Nephron progenitor cell (in vitro differentiated cells): Measurements from ENCODE around the gene PPP1R1A.
A peak's percentile ranks its signal among the peaks of the same experiment; 100 is the strongest.

Experiments
- DNase-seq: peaks from one replicate; pipeline ENCODE4 v3.0.0; 2021
- H3K27ac Mint-ChIP-seq: 2 replicates; pipeline ENCODE4 v1.8.0; 2021; ENCODE audit warnings: mild to moderate bottlenecking, moderate library complexity, mixed read lengths
- H3K27me3 Mint-ChIP-seq: 2 replicates; pipeline ENCODE4 v1.8.0; 2021; ENCODE audit warnings: mild to moderate bottlenecking, low read depth, mixed read lengths; ENCODE audit not compliant: poor library complexity
- H3K36me3 Mint-ChIP-seq: 2 replicates; pipeline ENCODE4 v1.8.0; 2021; ENCODE audit warnings: low read depth, mixed read lengths
- H3K4me1 Mint-ChIP-seq: 2 replicates; pipeline ENCODE4 v1.8.0; 2021; ENCODE audit warnings: mixed read lengths
- H3K4me3 Mint-ChIP-seq: 2 replicates; pipeline ENCODE4 v1.8.0; 2021; ENCODE audit warnings: mild to moderate bottlenecking, moderate library complexity, mixed read lengths
- H3K9me3 Mint-ChIP-seq: 2 replicates; pipeline ENCODE4 v1.8.0; 2021; ENCODE audit warnings: mild to moderate bottlenecking, moderate library complexity, mixed read lengths
- CTCF ChIP-seq: fragments of 200-600 bp; sonication (generic); IDR thresholded peaks from 2 replicates; pipeline ENCODE4 v1.5.0; 2021; ENCODE audit warnings: antibody characterized with exemption

Gene PPP1R1A

GRCh38 chr12:54585243-54585642, 3.2 kb downstream of the PPP1R1A start:
- TF ChIP-seq CTCF = no peak
- peaks cover 56% of the 10 kb centered on the region for H3K27me3 Mint-ChIP-seq
- DNase-seq = no peak
- peaks cover 74% of the 10 kb centered on the region for H3K4me1 Mint-ChIP-seq
- no peak overlapping the region for H3K27ac Mint-ChIP-seq
- no peaks in the 10 kb centered on the region for H3K36me3 Mint-ChIP-seq
- H3K4me3 Mint-ChIP-seq = no peak overlapping the region
- no peaks in the 10 kb centered on the region for H3K9me3 Mint-ChIP-seq

GRCh38 chr12:54584128-54584527, 4.3 kb downstream of the PPP1R1A start:
- Mint-ChIP-seq H3K27me3 (peaks cover 49% of the 10 kb centered on the region), H3K9me3 (no peaks in the 10 kb centered on the region), H3K4me1 (peaks cover 69% of the 10 kb centered on the region), H3K27ac (no peak overlapping the region), H3K36me3 (no peaks in the 10 kb centered on the region), H3K4me3 (peak overlapping the region; percentile 28)
- DNase-seq = no peak
- no peak for TF ChIP-seq CTCF

GRCh38 chr12:54583726-54584125, 4.7 kb downstream of the PPP1R1A start:
- Mint-ChIP-seq H3K4me3 (peak overlapping the region; percentile 28), H3K27ac (no peak overlapping the region), H3K4me1 (peaks cover 69% of the 10 kb centered on the region), H3K27me3 (peaks cover 49% of the 10 kb centered on the region), H3K36me3 (no peaks in the 10 kb centered on the region), H3K9me3 (no peaks in the 10 kb centered on the region)
- no peak for TF ChIP-seq CTCF
- no peak for DNase-seq

GRCh38 chr12:54581412-54581811, 7.0 kb downstream of the PPP1R1A start:
- Mint-ChIP-seq H3K4me1 (peaks cover 54% of the 10 kb centered on the region), H3K27ac (no peak overlapping the region), H3K36me3 (no peaks in the 10 kb centered on the region), H3K4me3 (no peak overlapping the region), H3K27me3 (peaks cover 42% of the 10 kb centered on the region), H3K9me3 (no peaks in the 10 kb centered on the region)
- TF ChIP-seq CTCF = no peak
- DNase-seq = no peak

GRCh38 chr12:54579696-54580333, 8.6 kb downstream of the PPP1R1A start:
- Mint-ChIP-seq H3K27me3 (peaks cover 39% of the 10 kb centered on the region), H3K27ac (no peak overlapping the region)
- peak; percentile 95 for DNase-seq

More at GRCh38 chr12:54579696-54580333, 8.6 kb downstream of the PPP1R1A start:
- Mint-ChIP-seq H3K9me3 (no peaks in the 10 kb centered on the region), H3K36me3 (no peaks in the 10 kb centered on the region), H3K4me1 (peaks cover 51% of the 10 kb centered on the region), H3K4me3 (peak overlapping the region; percentile 33)
- TF ChIP-seq CTCF = peak; percentile 100
